ENCODE measurements around the gene CTNND2.
"Not testable (repeated sequence)": the region's sequence is repeated elsewhere in the genome, so short reads cannot be mapped to it uniquely, and the experiment has no call there.

The CTNND2 gene

GRCh38 chr5:11038772-11039171 lies 865.5 kb downstream of the CTNND2 start:
- DNase-seq (ENCODE audit: low read depth in 2 of 2) = no peak

GRCh38 chr5:11037941-11038340 lies 866.3 kb downstream of the CTNND2 start:
- no peak for DNase-seq (ENCODE audit: low read depth in 2 of 2)

GRCh38 chr5:11037080-11037479 lies 867.2 kb downstream of the CTNND2 start:
- no peak for DNase-seq (ENCODE audit: low read depth in 2 of 2)

GRCh38 chr5:11030671-11031070 lies 873.6 kb downstream of the CTNND2 start:
- DNase-seq (ENCODE audit: low read depth in 2 of 2) = no peak

- no peak for DNase-seq (ENCODE audit: low read depth in 2 of 2)
These were observed 876.6 kb downstream of the CTNND2 start for GRCh38 chr5:11027660-11028059.

GRCh38 chr5:11026543-11026942 lies 877.7 kb downstream of the CTNND2 start:
- DNase-seq (ENCODE audit: low read depth in 2 of 2) = no peak

- DNase-seq (ENCODE audit: low read depth in 2 of 2) = no peak
These were observed 880.3 kb downstream of the CTNND2 start for GRCh38 chr5:11023945-11024344.

GRCh38 chr5:11013793-11014192 lies 890.5 kb downstream of the CTNND2 start:
- DNase-seq (ENCODE audit: low read depth in 2 of 2) = no peak

GRCh38 chr5:11012295-11012694 lies 892.0 kb downstream of the CTNND2 start:
- no peak for DNase-seq (ENCODE audit: low read depth in 2 of 2)

GRCh38 chr5:11010429-11011210 lies 893.6 kb downstream of the CTNND2 start:
- DNase-seq (ENCODE audit: low read depth in 2 of 2) = no peak

GRCh38 chr5:11009576-11009975 lies 894.7 kb downstream of the CTNND2 start:
- DNase-seq (ENCODE audit: low read depth in 2 of 2) = no peak

- DNase-seq (ENCODE audit: low read depth in 2 of 2) = no peak
These were observed 896.9 kb downstream of the CTNND2 start for GRCh38 chr5:11007269-11007870.

- not testable (repeated sequence) for DNase-seq (ENCODE audit: low read depth in 2 of 2)
These were observed 899.7 kb downstream of the CTNND2 start for GRCh38 chr5:11004523-11004922.

GRCh38 chr5:11000515-11001353 lies 903.5 kb downstream of the CTNND2 start:
- no peak for DNase-seq (ENCODE audit: low read depth in 2 of 2)

GRCh38 chr5:10999714-11000113 lies 904.5 kb downstream of the CTNND2 start:
- no peak for DNase-seq (ENCODE audit: low read depth in 2 of 2)

- no peak for DNase-seq (ENCODE audit: low read depth in 2 of 2)
These were observed 908.4 kb downstream of the CTNND2 start for GRCh38 chr5:10995891-10996290.

- DNase-seq (ENCODE audit: low read depth in 2 of 2) = no peak
These were observed 909.9 kb downstream of the CTNND2 start for GRCh38 chr5:10994091-10994986.

GRCh38 chr5:10990634-10991033 lies 913.6 kb downstream of the CTNND2 start:
- DNase-seq (ENCODE audit: low read depth in 2 of 2) = no peak

- no peak for DNase-seq (ENCODE audit: low read depth in 2 of 2)
These were observed 914.5 kb downstream of the CTNND2 start for GRCh38 chr5:10989577-10990263.

GRCh38 chr5:10988622-10989021 lies 915.6 kb downstream of the CTNND2 start:
- DNase-seq (ENCODE audit: low read depth in 2 of 2) = no peak

GRCh38 chr5:10987925-10988504 lies 916.2 kb downstream of the CTNND2 start:
- peak; percentile 17 to 49 for DNase-seq (ENCODE audit: low read depth in 2 of 2)
